ENCODE measurements around the gene CLDN6. TPM values are rescaled to one million over a fixed set of nuclear protein-coding genes. Genes with fewer than 3 reads are reported as not detected.

Gene CLDN6
- total RNA-seq, 1 donor from 2014 or later = not detected

GRCh38 chr16:2988590-2989099 is 29.3 kb downstream of the CLDN6 start:
- no peak for DNase-seq (ENCODE audit: low read depth in 2 of 2)

GRCh38 chr16:2987833-2988232 is 30.1 kb downstream of the CLDN6 start:
- no peak for DNase-seq (ENCODE audit: low read depth in 2 of 2)

DNA sequence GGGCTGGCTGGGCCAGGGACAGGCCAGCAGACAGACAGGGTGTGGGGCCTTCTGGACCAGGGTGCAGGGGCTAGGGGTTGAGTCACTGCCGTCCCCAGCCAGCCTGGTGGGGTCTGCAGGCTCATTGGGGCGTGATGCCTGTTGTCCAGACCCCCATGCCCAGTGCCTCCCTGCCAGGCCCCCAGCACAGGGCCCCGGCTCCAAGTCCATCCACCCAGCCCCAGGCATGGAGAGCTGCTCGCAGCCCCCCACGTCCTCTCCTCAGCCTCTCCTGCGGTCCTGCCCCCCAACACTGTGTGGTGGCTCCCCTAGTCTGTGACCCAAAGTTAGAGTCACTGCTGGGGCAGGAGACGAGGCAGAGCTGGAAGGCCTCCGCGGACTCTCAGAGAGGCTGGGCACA is 30.7 kb downstream of the CLDN6 start:
- DNase-seq (ENCODE audit: low read depth in 2 of 2) = no peak

GRCh38 chr16:2986623-2987188 is 31.3 kb downstream of the CLDN6 start:
- DNase-seq (ENCODE audit: low read depth in 2 of 2) = no peak

DNA sequence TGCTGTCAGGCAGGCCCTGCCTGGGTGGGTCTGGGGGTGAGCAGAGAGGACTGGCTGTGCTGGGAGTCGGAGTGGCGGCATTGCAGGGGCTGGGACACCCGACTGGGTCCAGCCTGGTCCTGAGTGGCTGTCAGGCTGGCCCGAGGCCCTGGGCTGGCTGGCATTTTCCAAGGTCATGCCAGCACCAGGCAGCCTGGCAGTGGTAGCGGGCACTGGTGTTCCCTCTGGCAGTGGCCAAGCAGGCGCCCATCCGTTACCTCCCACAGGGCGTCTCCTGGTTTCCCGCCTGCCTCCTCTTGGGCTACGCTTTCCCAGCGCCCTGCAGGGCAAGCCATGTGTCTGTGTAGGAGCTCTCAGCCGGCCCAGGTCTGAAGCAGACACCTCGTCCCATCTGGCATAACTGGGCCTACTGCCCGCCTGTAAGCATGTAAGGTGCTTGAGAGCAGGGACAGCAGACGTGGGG is 32.1 kb downstream of the CLDN6 start:
- no peak for DNase-seq (ENCODE audit: low read depth in 2 of 2)

DNA sequence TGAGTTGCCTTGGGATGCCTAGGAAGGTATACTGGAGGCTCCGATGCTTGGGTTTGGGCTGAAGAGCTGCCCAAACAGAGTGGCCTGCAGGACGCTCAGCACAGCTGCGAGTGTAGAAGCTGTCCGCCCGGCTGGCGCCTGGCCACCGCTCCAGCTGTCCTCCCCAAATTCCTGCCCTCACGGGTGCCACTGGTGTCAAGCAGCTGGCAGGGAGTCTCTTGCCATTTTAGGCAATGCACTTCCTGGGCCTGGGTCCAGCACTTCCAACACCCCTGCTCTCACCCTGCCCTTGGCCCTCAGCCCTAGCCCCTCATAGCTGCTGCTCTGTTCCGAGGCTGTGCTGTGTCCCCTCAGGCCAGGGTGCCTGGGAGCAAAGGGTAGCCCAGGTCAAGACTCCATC is 32.5 kb downstream of the CLDN6 start:
- DNase-seq (ENCODE audit: low read depth in 2 of 2) = no peak

DNA sequence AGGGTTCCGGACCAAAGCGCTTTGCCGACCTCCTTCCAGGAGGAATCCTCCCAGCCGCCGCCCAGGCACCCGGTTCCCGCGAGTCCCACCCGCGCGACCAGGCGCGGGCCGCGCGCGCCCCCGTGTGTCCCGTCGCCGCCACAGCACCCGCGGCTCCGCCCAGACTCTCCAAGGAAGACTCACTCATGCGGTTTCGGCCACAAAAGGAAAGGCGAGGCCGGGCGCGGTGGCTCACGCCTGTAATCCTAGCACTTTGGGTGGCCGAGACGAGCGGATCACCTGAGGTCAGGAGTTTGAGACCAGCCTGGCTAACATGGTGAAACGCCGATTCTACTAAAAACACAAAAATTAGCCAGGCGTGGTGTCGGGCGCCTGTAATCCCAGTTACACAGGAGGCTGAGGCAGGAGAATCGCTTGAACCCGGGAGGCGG is 34.3 kb downstream of the CLDN6 start:
- peak; percentile 11 to 62 for DNase-seq (ENCODE audit: low read depth in 2 of 2)

DNA sequence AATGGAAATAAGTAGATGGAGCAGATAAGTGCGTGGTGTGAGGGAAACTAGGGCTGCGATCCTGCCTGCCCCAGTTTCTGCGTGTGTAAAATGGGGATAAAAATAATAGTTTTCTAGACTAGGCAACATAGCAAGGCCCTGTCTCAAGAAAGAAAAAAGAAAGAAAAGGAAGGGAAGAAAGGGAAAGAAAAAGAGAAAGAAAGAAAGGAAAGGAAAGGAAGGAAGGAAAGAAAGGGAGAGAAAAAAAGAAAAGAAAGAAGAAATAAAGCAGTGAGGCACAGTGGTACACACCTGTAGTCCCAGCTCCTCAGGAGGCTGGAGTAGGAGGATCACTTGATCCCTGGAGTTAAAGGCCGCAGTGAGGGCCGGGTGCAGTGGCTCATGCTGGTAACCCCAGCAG is 35.6 kb downstream of the CLDN6 start:
- no peak for DNase-seq (ENCODE audit: low read depth in 2 of 2)

GRCh38 chr16:2981899-2982250 is 36.1 kb downstream of the CLDN6 start:
- no peak for DNase-seq (ENCODE audit: low read depth in 2 of 2)

GRCh38 chr16:2981177-2981898 is 36.6 kb downstream of the CLDN6 start:
- no peak for DNase-seq (ENCODE audit: low read depth in 2 of 2)

DNA sequence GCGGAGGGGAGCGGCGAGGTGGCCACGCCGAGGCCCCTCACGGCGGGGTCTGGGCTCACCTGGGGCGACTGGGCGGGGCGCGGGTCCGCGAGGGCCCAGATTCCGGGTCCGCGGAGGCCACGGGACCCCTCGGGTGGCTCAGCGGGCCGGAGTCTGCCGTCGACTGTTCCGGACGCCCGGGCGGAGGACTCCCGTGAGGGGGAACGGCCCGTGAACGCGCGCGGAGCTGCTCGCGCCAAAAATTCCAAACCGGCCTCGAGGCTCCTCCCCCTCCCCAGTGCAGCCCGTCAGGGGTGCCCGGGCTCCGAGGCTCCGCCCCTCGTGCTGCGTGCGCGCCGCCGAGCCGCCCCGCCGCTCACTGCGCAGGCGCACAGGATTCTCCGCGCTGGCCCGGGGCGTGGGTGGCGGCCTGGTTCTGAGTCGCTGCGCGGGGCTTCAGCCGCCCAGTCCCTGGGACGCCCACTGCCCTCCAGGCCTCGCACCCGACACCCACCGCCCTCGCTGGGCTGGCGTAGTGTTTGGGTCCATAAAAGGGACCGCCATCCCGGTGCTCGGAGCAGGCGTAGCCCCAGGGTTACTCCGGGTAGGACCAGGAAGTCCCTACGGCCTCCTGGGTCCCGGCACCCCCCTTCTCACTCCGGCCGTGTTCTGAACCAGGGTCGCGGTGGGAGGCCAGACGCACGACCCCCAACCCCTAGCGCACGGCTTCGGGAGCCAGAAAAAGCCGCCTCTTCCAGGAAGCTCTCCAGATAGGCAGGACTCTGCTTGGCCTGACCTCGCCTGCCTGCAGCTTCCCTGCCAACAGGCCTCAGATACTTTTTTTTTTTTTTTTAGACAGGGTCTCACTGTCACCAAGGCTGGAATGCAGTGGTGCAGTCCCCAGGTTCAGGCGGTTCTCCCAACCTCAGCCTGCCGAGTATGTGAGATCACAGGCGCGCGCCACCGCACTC is 37.5 kb downstream of the CLDN6 start, which contains the start of gene PKMYT1:
Gene PKMYT1 (minus strand): TSS at position 220 of the 950 bp plus-strand sequence. CDS start 789 bp downstream, outside the sequence.
- DNase-seq (ENCODE audit: low read depth in 2 of 2) = peak; percentile 52 to 85

GRCh38 chr16:2979669-2980226 is 38.2 kb downstream of the CLDN6 start:
- peak in 1 of 2 donors; percentile 17 for DNase-seq (ENCODE audit: low read depth in 2 of 2)

DNA sequence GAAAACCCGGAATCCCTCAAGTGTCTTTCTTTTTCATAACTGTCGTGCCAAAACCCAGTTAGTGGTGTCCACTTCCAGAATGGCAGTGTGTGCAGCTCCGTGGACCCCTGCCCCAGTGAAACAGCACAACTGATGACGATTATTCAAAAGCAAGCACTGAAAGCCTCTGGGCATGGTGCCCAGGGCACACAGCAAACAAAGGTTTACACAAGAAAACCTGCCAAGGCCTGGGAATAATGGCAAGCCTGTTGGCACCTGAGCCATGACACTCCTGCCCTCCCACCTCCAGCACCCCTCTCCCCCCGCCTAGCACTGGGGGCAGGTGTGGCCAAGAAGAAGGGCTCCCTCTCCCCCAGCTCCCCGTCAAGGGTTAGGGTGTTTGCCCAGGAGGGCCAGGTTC is 40.5 kb downstream of the CLDN6 start:
- no peak for DNase-seq (ENCODE audit: low read depth in 2 of 2)

DNA sequence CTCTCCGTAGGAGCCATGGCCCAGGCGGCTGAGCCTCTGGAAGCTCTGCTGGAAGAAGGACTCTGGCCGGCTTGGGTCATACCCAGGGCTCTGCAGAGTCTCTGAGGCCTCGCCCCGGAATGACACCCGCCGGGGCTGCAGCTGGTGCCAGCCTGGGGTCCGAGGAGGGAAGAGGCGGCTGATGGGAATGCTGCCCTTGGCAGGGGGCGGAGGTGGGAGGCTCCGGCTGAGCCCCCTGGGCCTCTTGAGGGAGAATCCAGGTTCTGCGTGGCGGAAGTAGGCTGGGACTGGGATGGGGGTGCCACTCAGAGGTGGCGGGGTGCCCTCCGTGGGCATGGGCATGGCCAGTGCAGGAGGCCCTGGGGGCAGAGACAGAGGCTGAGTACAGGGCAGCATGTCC is 41.3 kb downstream of the CLDN6 start:
- no peak for DNase-seq (ENCODE audit: low read depth in 2 of 2)

DNA sequence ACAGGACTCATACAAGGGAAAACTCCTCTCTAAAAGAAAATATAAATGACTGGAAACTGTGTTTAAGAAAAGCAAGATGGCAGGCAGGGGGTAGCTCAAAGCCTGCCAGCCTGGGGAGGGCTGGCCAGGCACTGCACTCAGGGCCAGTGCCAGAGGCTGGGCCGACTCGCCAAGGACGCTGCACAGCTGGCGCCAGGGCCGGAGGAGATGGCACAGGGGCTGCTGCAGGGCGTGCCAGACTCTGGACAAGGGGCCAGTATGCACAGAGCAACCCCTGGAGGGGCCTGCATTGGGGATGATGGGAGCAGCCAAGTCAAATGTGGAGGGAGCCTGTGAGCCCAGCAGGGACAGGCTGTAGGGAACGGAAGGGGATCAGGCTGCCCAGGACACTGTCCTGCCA is 41.8 kb downstream of the CLDN6 start:
- DNase-seq (ENCODE audit: low read depth in 2 of 2) = no peak

GRCh38 chr16:2975161-2975795 is 42.7 kb downstream of the CLDN6 start:
- DNase-seq (ENCODE audit: low read depth in 2 of 2) = no peak

DNA sequence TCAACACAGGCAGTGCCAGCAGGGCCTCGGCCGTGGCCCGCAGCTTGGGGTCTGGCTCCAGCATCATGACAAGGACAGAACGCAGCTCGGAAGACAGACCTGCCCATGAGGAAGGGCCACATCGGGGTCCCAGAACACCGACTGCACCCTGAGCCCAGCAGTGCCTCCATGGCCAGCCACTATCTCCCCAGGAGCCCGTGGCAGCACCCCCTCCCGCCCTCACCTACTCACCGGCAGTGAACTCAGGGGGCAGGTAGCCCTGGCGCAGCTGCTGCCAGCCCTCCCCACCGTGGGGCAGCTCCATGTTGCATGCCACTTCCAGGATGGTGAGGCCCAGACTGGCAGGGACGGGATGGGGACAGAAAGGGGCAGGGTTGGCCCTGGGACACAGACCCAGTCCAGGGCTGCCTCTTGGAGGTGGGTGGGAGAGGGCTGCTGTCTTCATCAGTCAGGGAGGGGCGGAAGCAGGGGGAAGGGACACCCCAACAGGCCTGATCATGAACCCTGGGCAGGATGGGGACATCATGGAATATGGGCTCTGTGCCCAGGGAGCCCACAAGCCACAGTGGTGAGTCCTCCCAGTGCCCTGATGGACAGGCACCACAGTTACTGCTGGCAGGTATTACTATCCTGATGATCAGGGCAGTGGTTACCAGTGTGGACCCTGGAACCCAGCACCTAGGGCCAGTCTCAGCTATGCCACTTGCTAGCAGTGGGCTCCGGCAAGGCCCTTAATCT is 43.5 kb downstream of the CLDN6 start:
- no peak for DNase-seq (ENCODE audit: low read depth in 2 of 2)

- no peak for DNase-seq (ENCODE audit: low read depth in 2 of 2)
Observed at GRCh38 chr16:2973605-2974318, 44.2 kb downstream of the CLDN6 start.

DNA sequence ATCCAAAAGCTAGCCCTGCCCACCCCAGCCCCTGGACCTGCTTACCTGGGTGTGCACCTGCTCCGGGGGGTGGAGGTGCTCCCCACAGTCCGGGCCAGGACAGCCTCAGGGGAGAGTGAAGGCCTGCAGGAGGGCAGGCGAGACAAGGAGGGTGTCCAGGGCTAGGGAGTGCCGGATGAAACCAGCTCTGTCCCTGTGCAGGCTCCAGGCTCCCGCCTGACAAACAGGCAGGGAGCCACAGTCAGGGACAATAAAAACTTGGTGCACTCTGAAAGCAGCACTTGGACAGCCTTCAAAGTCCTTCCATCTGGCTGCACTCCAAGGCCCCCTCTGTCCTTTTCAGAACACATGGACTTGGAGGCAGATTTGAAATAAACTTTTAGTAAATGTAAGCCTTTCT is 44.9 kb downstream of the CLDN6 start:
- no peak for DNase-seq (ENCODE audit: low read depth in 2 of 2)

Measured in dermis microvascular lymphatic vessel endothelial cell (primary cell).